Liver (tissue), 9 donors: ENCODE data around the gene LRRFIP1. TPM values are rescaled to one million over a fixed set of nuclear protein-coding genes. Genes with fewer than 3 reads are reported as not detected.

Experiments used
- DNase-seq: peaks from one replicate; pipeline ENCODE4 v3.0.0-alpha.2; 2017; ENCODE audit warnings: low spot score
- H3K27ac ChIP-seq, 2 donors: one replicate each; pipeline ENCODE4 v1.7.0; 2013; ENCODE audit warnings: inconsistent platforms in 2 of 2, low read length in 2 of 2, control low read depth in 1 of 2, low read depth in 1 of 2, mild to moderate bottlenecking in 1 of 2
- H3K27me3 ChIP-seq, 4 donors: one replicate each; pipeline versions ENCODE4 v1.6.1 to v1.7.0; 2013; ENCODE audit warnings: low read length in 3 of 4, inconsistent platforms in 1 of 4, mild to moderate bottlenecking in 1 of 4, moderate library complexity in 1 of 4; ENCODE audit not compliant: control insufficient read depth in 4 of 4, insufficient read depth in 4 of 4
- H3K36me3 ChIP-seq, 4 donors: one replicate each; pipeline versions ENCODE4 v1.6.1 to v1.7.0; 2013; ENCODE audit warnings: low read length in 3 of 4, mild to moderate bottlenecking in 3 of 4, low read depth in 1 of 4, moderate library complexity in 1 of 4; ENCODE audit not compliant: control insufficient read depth in 4 of 4, insufficient read depth in 3 of 4
- H3K4me1 ChIP-seq, 4 donors: one replicate each; pipeline versions ENCODE4 v1.6.1 to v1.7.0; 2013; ENCODE audit warnings: low read length in 3 of 4, mild to moderate bottlenecking in 3 of 4, moderate library complexity in 1 of 4; ENCODE audit not compliant: control insufficient read depth in 4 of 4, insufficient read depth in 4 of 4
- H3K4me3 ChIP-seq, 3 donors: one replicate each; pipeline versions ENCODE4 v1.6.1 to v1.7.0; 2013; ENCODE audit warnings: low read length in 3 of 3, control low read depth in 1 of 3, low read depth in 1 of 3, mild to moderate bottlenecking in 1 of 3
- H3K9ac ChIP-seq, 2 donors: one replicate each; pipeline ENCODE4 v1.7.0; 2013; ENCODE audit warnings: low read length in 2 of 2, mild to moderate bottlenecking in 2 of 2, moderate library complexity in 2 of 2, control low read depth in 1 of 2, low read depth in 1 of 2
- H3K9me3 ChIP-seq, 4 donors: one replicate each; pipeline versions ENCODE4 v1.6.1 to v1.7.0; 2013; ENCODE audit warnings: low read length in 3 of 4; ENCODE audit not compliant: control insufficient read depth in 4 of 4
- EGR1 ChIP-seq, 2 donors: IDR thresholded peaks; 2 replicates each; pipeline ENCODE4 v1.6.1; 2016 to 2018; ENCODE audit warnings: antibody characterized with exemption in 2 of 2, low read depth in 2 of 2
- FOXA1 ChIP-seq: IDR thresholded peaks from 2 replicates; pipeline ENCODE4 v1.6.1; 2016; ENCODE audit warnings: antibody characterized with exemption
- FOXA2 ChIP-seq: IDR thresholded peaks from 2 replicates; pipeline ENCODE4 v1.6.1; 2016; ENCODE audit warnings: antibody characterized with exemption
- GABPA ChIP-seq, 2 donors: IDR thresholded peaks in 1 of 2; conservative IDR thresholded peaks in 1 of 2; 2 replicates each; pipeline ENCODE4 v1.6.1; 2016; ENCODE audit warnings: antibody characterized with exemption in 2 of 2, mild to moderate bottlenecking in 1 of 2, moderate library complexity in 1 of 2
- HNF4G ChIP-seq: IDR thresholded peaks from 2 replicates; pipeline ENCODE4 v1.6.1; 2016; ENCODE audit warnings: antibody characterized with exemption
- JUND ChIP-seq, 2 donors: IDR thresholded peaks; 2 replicates each; pipeline ENCODE4 v1.6.1; 2016; ENCODE audit warnings: antibody characterized with exemption in 2 of 2
- NR2F2 ChIP-seq: IDR thresholded peaks from 2 replicates; pipeline ENCODE4 v1.6.1; 2016; ENCODE audit warnings: antibody characterized with exemption
- SP1 ChIP-seq: IDR thresholded peaks from 2 replicates; pipeline ENCODE4 v1.6.1; 2018; ENCODE audit warnings: antibody characterized with exemption, mild to moderate bottlenecking
- TAF1 ChIP-seq: conservative IDR thresholded peaks from 2 replicates; pipeline ENCODE4 v1.6.1; 2016; ENCODE audit warnings: antibody characterized with exemption, mild to moderate bottlenecking
- YY1 ChIP-seq: IDR thresholded peaks from 2 replicates; pipeline ENCODE4 v1.6.1; 2016; ENCODE audit warnings: antibody characterized with exemption, mild to moderate bottlenecking
- WGBS: extraction: QIAGEN DNeasy Blood & Tissue Kit; methylation state at CpG from one replicate; pipeline ENCODE4 v1.1.7; 2013; 5-methylcytosine and 5-hydroxymethylcytosine counted together
- polyA plus RNA-seq, 2 donors: library from polyadenylated mRNA; stranded (reverse) in 1 of 2; unstranded in 1 of 2; fragments of 200-250 nt in 1 of 2; fragments of >200 nt in 1 of 2; fragmentation: Nextera tagmentation in 1 of 2; extraction: Ambion mirVana in 1 of 2; gene quantifications; one replicate each; pipeline versions ENCODE4 v1.2.1 to v1.2.3, GENCODE V29; 2013 to 2015
- total RNA-seq, 2 donors: library from RNA; depleted of rRNA; stranded (reverse); fragments of >200 nt; gene quantifications; one replicate each; pipeline ENCODE4 v1.2.3, GENCODE V29; 2014
- TF ChIP-seq, protein P1 (sequence below): IDR thresholded peaks from 2 replicates; pipeline ENCODE4 v1.6.1; 2016; ENCODE audit warnings: antibody characterized with exemption, mild to moderate bottlenecking
- TF ChIP-seq, protein P2 (sequence below): IDR thresholded peaks from 2 replicates; pipeline ENCODE4 v1.6.1; 2016; ENCODE audit warnings: antibody characterized with exemption
- TF ChIP-seq, protein P3 (sequence below): IDR thresholded peaks from 2 replicates; pipeline ENCODE4 v1.6.1; 2016; ENCODE audit warnings: antibody characterized with exemption
- donor health status: healthy.
- donor health status: healthy.
- donor health status: healthy.
- donor health status: healthy.
- donor health status: healthy.

The LRRFIP1 gene
- total and polyA plus RNA-seq, 4 donors, result 13.3 to 56.1 (median 39.1) TPM

DNA sequence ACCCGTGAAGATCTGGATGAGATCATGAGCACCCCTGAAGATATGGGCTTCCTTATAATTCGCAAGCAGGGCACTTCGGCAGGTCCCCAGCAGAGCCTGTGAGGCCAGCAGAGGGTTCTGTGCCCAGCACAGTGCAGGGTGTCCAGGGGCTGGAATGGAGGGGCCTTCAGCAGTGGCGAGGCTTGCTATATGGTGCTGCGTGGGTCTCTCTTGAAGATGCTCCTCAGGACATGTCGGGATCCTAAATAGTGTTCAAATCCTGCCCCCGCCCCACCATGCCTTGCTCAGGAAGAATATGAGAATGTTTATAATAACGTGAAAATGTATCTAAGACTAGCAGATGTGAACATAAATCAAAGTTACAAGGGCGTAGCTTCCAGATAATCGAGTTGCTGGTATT lies 110.9 kb downstream of the LRRFIP1 start (continued):
- TF ChIP-seq, protein P1, sequence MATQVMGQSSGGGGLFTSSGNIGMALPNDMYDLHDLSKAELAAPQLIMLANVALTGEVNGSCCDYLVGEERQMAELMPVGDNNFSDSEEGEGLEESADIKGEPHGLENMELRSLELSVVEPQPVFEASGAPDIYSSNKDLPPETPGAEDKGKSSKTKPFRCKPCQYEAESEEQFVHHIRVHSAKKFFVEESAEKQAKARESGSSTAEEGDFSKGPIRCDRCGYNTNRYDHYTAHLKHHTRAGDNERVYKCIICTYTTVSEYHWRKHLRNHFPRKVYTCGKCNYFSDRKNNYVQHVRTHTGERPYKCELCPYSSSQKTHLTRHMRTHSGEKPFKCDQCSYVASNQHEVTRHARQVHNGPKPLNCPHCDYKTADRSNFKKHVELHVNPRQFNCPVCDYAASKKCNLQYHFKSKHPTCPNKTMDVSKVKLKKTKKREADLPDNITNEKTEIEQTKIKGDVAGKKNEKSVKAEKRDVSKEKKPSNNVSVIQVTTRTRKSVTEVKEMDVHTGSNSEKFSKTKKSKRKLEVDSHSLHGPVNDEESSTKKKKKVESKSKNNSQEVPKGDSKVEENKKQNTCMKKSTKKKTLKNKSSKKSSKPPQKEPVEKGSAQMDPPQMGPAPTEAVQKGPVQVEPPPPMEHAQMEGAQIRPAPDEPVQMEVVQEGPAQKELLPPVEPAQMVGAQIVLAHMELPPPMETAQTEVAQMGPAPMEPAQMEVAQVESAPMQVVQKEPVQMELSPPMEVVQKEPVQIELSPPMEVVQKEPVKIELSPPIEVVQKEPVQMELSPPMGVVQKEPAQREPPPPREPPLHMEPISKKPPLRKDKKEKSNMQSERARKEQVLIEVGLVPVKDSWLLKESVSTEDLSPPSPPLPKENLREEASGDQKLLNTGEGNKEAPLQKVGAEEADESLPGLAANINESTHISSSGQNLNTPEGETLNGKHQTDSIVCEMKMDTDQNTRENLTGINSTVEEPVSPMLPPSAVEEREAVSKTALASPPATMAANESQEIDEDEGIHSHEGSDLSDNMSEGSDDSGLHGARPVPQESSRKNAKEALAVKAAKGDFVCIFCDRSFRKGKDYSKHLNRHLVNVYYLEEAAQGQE, result no peak
- TF ChIP-seq TAF1, result no peak
- TF ChIP-seq EGR1 (IDR thresholded peaks at IDR 0.05; ENCODE audit: low read depth in 2 of 2), result no peak

DNA sequence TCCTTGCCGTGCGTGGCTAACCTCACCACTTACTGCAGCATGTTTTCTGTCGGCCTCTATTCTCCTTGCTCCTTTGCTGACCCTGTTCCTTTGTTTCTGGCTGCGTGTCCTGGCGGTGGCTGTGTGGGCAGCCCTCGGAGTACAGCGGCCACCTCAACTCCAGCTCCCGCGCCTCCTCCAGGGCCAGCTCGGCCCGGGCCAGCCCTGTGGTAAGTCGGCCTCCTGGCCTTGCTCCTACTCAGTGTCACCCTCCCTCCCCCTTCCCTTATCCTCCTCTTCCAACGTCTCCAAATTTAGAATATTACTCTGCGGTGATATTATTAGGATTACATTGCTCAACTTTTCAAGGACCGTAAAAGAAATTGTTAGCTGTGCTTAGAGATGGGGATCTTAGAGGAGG lies 111.7 kb downstream of the LRRFIP1 start:
- H3K36me3 ChIP-seq, result peaks cover 0 to 4% (median 2%) of the 10 kb centered on the region in 4 donors
- H3K9me3 ChIP-seq, result no peaks in the 10 kb centered on the region
- no peak overlapping the region for H3K9ac ChIP-seq
- no peaks in the 10 kb centered on the region for H3K27me3 ChIP-seq
- no peak overlapping the region for H3K27ac ChIP-seq
- TF ChIP-seq, protein P2, sequence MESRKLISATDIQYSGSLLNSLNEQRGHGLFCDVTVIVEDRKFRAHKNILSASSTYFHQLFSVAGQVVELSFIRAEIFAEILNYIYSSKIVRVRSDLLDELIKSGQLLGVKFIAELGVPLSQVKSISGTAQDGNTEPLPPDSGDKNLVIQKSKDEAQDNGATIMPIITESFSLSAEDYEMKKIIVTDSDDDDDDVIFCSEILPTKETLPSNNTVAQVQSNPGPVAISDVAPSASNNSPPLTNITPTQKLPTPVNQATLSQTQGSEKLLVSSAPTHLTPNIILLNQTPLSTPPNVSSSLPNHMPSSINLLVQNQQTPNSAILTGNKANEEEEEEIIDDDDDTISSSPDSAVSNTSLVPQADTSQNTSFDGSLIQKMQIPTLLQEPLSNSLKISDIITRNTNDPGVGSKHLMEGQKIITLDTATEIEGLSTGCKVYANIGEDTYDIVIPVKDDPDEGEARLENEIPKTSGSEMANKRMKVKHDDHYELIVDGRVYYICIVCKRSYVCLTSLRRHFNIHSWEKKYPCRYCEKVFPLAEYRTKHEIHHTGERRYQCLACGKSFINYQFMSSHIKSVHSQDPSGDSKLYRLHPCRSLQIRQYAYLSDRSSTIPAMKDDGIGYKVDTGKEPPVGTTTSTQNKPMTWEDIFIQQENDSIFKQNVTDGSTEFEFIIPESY, result no peak
- TF ChIP-seq GABPA (IDR thresholded peaks at IDR 0.05 in 1 of 2, conservative IDR thresholded peaks at IDR 0.05 in 1 of 2) (no peak), SP1 (no peak), TAF1 (no peak), FOXA1 (no peak), JUND (IDR thresholded peaks at IDR 0.05) (no peak)
- TF ChIP-seq, protein P1, result no peak
- 87% methylated on average over 15 of the region's 15 CpGs for WGBS
- no peak overlapping the region for H3K4me3 ChIP-seq
- H3K4me1 ChIP-seq, result peaks cover 16 to 30% (median 23%) of the 10 kb centered on the region in 4 donors
- DNase-seq, result no peak

DNA sequence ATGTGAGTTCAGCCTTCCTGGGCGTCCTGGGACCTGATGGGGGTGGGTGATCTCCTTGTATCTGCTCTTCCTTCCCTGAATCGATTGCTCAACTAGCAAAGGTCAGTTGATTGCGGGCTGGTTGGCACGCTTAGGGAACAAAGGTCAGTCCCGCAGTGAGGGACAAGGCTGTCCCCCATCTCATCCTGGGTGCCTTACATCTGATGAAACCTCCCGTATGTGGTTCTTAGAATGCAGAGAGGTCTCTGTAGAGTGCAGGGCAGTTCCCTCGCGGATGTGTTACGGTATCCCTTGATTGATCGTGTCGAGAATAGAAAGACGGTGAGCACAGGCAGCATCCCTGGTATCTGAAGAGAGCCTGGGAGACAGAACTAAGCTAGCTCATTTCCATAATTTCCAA lies 114.8 kb downstream of the LRRFIP1 start:
- Histone ChIP-seq H3K27ac (peak overlapping the region; percentile 89 to 91), H3K4me1 (peaks cover 13 to 37% (median 29%) of the 10 kb centered on the region in 4 donors)
- DNase-seq, result no peak
- TF ChIP-seq FOXA2 (no peak), HNF4G (peak; percentile 73), YY1 (no peak), TAF1 (no peak), GABPA (IDR thresholded peaks at IDR 0.05 in 1 of 2, conservative IDR thresholded peaks at IDR 0.05 in 1 of 2) (no peak), JUND (IDR thresholded peaks at IDR 0.05) (no peak), NR2F2 (peak; percentile 32)
- TF ChIP-seq, protein P1, result no peak
- TF ChIP-seq, protein P2, result peak; percentile 39
- TF ChIP-seq, protein P3, sequence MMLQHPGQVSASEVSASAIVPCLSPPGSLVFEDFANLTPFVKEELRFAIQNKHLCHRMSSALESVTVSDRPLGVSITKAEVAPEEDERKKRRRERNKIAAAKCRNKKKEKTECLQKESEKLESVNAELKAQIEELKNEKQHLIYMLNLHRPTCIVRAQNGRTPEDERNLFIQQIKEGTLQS, result no peak

More for the DNA sequence above, 114.8 kb downstream of the LRRFIP1 start:
- H3K36me3 ChIP-seq, result no peaks in the 10 kb centered on the region
- H3K9me3 ChIP-seq, result no peaks in the 10 kb centered on the region
- WGBS, result 41% methylated on average over 12 of the region's 12 CpGs
- H3K27me3 ChIP-seq, result no peaks in the 10 kb centered on the region
- no peak overlapping the region for H3K4me3 ChIP-seq
- H3K9ac ChIP-seq, result peak overlapping the region; percentile 2 to 26
